ENCODE results near the gene RANBP3.
"Not testable (repeated sequence)": the region's sequence is repeated elsewhere in the genome, so short reads cannot be mapped to it uniquely, and the experiment has no call there.

Gene RANBP3

GRCh38 chr19:5895409-5895808 is 82.5 kb downstream of the RANBP3 start:
- Histone ChIP-seq H3K36me3 (ENCODE audit: control insufficient read depth in 1 of 2, insufficient read depth in 2 of 2, low read length in 2 of 2) (peaks cover 9 to 27% of the 10 kb centered on the region in 2 donors), H3K4me3 (ENCODE audit: low read depth in 1 of 2, low read length in 2 of 2) (no peak overlapping the region), H3K4me1 (ENCODE audit: control insufficient read depth in 1 of 2, insufficient read depth in 2 of 2, low read length in 2 of 2) (peaks cover 0 to 13% of the 10 kb centered on the region in 2 donors), H3K27ac (ENCODE audit: low read length) (no peak overlapping the region), H3K27me3 (ENCODE audit: low read depth, low read length) (peaks cover 6% of the 10 kb centered on the region), H3K9me3 (ENCODE audit: control insufficient read depth in 1 of 2, low read length in 2 of 2) (no peaks in the 10 kb centered on the region)

GRCh38 chr19:5894704-5895349 is 83.1 kb downstream of the RANBP3 start:
- H3K4me1 ChIP-seq (ENCODE audit: control insufficient read depth in 1 of 2, insufficient read depth in 2 of 2, low read length in 2 of 2), result peaks cover 0 to 13% of the 10 kb centered on the region in 2 donors
- no peak overlapping the region for H3K4me3 ChIP-seq (ENCODE audit: low read depth in 1 of 2, low read length in 2 of 2)
- H3K36me3 ChIP-seq (ENCODE audit: control insufficient read depth in 1 of 2, insufficient read depth in 2 of 2, low read length in 2 of 2), result peaks cover 9 to 27% of the 10 kb centered on the region in 2 donors
- H3K27ac ChIP-seq (ENCODE audit: low read length), result no peak overlapping the region
- no peaks in the 10 kb centered on the region for H3K9me3 ChIP-seq (ENCODE audit: control insufficient read depth in 1 of 2, low read length in 2 of 2)
- H3K27me3 ChIP-seq (ENCODE audit: low read depth, low read length), result peaks cover 6% of the 10 kb centered on the region

DNA sequence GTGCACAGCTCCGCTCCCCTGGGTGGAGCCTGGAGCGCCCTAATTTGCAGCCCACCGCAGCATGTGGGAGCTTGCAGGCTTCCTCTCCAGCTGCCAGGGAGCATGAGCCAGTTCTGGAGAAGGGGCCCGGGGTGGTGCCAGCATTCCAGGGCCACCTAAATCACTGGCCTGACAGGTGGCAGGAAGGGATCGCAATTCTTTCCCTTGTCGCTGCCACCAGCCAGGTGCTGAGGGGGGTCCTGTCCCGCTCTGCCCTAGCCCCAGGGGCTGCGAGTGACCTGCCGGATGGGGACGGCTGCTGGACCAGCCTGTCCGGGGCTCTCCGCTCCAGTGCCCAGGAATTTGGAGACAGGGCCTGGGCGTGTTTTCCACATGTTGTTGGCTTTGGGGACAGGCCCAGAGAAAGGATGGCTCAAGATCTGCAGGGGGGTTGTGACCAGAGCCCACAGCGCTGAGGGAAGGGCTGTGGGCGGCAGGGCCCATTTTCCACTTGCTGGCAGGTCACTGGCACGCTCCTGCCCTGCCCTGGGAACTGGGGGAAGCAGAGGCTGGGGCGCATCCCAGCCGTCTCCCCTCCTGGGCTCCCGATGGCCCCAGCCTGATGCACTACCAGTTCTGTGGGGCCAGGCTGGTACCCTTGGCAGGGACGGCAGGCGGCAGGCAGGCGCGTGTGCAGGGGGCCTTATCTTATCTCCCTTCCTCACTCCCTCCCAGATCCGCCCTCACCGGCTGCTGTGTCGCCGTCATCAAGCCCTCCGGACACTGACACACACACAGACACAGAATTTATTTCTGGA is 83.8 kb downstream of the RANBP3 start:
- no peak overlapping the region for H3K4me3 ChIP-seq (ENCODE audit: low read depth in 1 of 2, low read length in 2 of 2)
- H3K27ac ChIP-seq (ENCODE audit: low read length), result no peak overlapping the region
- H3K27me3 ChIP-seq (ENCODE audit: low read depth, low read length), result peaks cover 6% of the 10 kb centered on the region
- no peaks in the 10 kb centered on the region for H3K9me3 ChIP-seq (ENCODE audit: control insufficient read depth in 1 of 2, low read length in 2 of 2)
- peaks cover 9 to 27% of the 10 kb centered on the region in 2 donors for H3K36me3 ChIP-seq (ENCODE audit: control insufficient read depth in 1 of 2, insufficient read depth in 2 of 2, low read length in 2 of 2)
- peaks cover 0 to 18% of the 10 kb centered on the region in 2 donors for H3K4me1 ChIP-seq (ENCODE audit: control insufficient read depth in 1 of 2, insufficient read depth in 2 of 2, low read length in 2 of 2)

GRCh38 chr19:5893296-5893903 is 84.5 kb downstream of the RANBP3 start:
- peaks cover 9 to 27% of the 10 kb centered on the region in 2 donors for H3K36me3 ChIP-seq (ENCODE audit: control insufficient read depth in 1 of 2, insufficient read depth in 2 of 2, low read length in 2 of 2)
- H3K27me3 ChIP-seq (ENCODE audit: low read depth, low read length), result peaks cover 6% of the 10 kb centered on the region
- H3K4me3 ChIP-seq (ENCODE audit: low read depth in 1 of 2, low read length in 2 of 2), result no peak overlapping the region
- H3K4me1 ChIP-seq (ENCODE audit: control insufficient read depth in 1 of 2, insufficient read depth in 2 of 2, low read length in 2 of 2), result peaks cover 0 to 19% of the 10 kb centered on the region in 2 donors
- no peaks in the 10 kb centered on the region for H3K9me3 ChIP-seq (ENCODE audit: control insufficient read depth in 1 of 2, low read length in 2 of 2)
- no peak overlapping the region for H3K27ac ChIP-seq (ENCODE audit: low read length)

GRCh38 chr19:5892772-5893275 is 85.1 kb downstream of the RANBP3 start:
- H3K27me3 ChIP-seq (ENCODE audit: low read depth, low read length), result peaks cover 6% of the 10 kb centered on the region
- no peak overlapping the region for H3K27ac ChIP-seq (ENCODE audit: low read length)
- H3K36me3 ChIP-seq (ENCODE audit: control insufficient read depth in 1 of 2, insufficient read depth in 2 of 2, low read length in 2 of 2), result peaks cover 9 to 27% of the 10 kb centered on the region in 2 donors
- no peaks in the 10 kb centered on the region for H3K9me3 ChIP-seq (ENCODE audit: control insufficient read depth in 1 of 2, low read length in 2 of 2)
- H3K4me3 ChIP-seq (ENCODE audit: low read depth in 1 of 2, low read length in 2 of 2), result no peak overlapping the region
- H3K4me1 ChIP-seq (ENCODE audit: control insufficient read depth in 1 of 2, insufficient read depth in 2 of 2, low read length in 2 of 2), result peaks cover 0 to 19% of the 10 kb centered on the region in 2 donors

- no peak overlapping the region for H3K4me3 ChIP-seq (ENCODE audit: low read depth in 1 of 2, low read length in 2 of 2)
- no peak overlapping the region for H3K27ac ChIP-seq (ENCODE audit: low read length)
- no peaks in the 10 kb centered on the region for H3K9me3 ChIP-seq (ENCODE audit: control insufficient read depth in 1 of 2, low read length in 2 of 2)
- H3K36me3 ChIP-seq (ENCODE audit: control insufficient read depth in 1 of 2, insufficient read depth in 2 of 2, low read length in 2 of 2), result peaks cover 9 to 27% of the 10 kb centered on the region in 2 donors
- H3K27me3 ChIP-seq (ENCODE audit: low read depth, low read length), result peaks cover 6% of the 10 kb centered on the region
- H3K4me1 ChIP-seq (ENCODE audit: control insufficient read depth in 1 of 2, insufficient read depth in 2 of 2, low read length in 2 of 2), result peaks cover 0 to 19% of the 10 kb centered on the region in 2 donors
Measured at GRCh38 chr19:5891938-5892771, 85.8 kb downstream of the RANBP3 start.

GRCh38 chr19:5891572-5891937 is 86.4 kb downstream of the RANBP3 start:
- Histone ChIP-seq H3K9me3 (ENCODE audit: control insufficient read depth in 1 of 2, low read length in 2 of 2) (no peaks in the 10 kb centered on the region), H3K36me3 (ENCODE audit: control insufficient read depth in 1 of 2, insufficient read depth in 2 of 2, low read length in 2 of 2) (peaks cover 9 to 21% of the 10 kb centered on the region in 2 donors), H3K4me3 (ENCODE audit: low read depth in 1 of 2, low read length in 2 of 2) (no peak overlapping the region), H3K27ac (ENCODE audit: low read length) (no peak overlapping the region), H3K27me3 (ENCODE audit: low read depth, low read length) (peaks cover 6% of the 10 kb centered on the region), H3K4me1 (ENCODE audit: control insufficient read depth in 1 of 2, insufficient read depth in 2 of 2, low read length in 2 of 2) (peaks cover 0 to 19% of the 10 kb centered on the region in 2 donors)

- no peak overlapping the region for H3K4me3 ChIP-seq (ENCODE audit: low read depth in 1 of 2, low read length in 2 of 2)
- peaks cover 6% of the 10 kb centered on the region for H3K27me3 ChIP-seq (ENCODE audit: low read depth, low read length)
- peaks cover under 1 to 6% of the 10 kb centered on the region in 2 donors for H3K36me3 ChIP-seq (ENCODE audit: control insufficient read depth in 1 of 2, insufficient read depth in 2 of 2, low read length in 2 of 2)
- peak overlapping the region; percentile 23 for H3K27ac ChIP-seq (ENCODE audit: low read length)
- no peaks in the 10 kb centered on the region for H3K9me3 ChIP-seq (ENCODE audit: control insufficient read depth in 1 of 2, low read length in 2 of 2)
- peaks cover 0 to 16% of the 10 kb centered on the region in 2 donors for H3K4me1 ChIP-seq (ENCODE audit: control insufficient read depth in 1 of 2, insufficient read depth in 2 of 2, low read length in 2 of 2)
Measured at GRCh38 chr19:5890099-5890498, 87.8 kb downstream of the RANBP3 start.

DNA sequence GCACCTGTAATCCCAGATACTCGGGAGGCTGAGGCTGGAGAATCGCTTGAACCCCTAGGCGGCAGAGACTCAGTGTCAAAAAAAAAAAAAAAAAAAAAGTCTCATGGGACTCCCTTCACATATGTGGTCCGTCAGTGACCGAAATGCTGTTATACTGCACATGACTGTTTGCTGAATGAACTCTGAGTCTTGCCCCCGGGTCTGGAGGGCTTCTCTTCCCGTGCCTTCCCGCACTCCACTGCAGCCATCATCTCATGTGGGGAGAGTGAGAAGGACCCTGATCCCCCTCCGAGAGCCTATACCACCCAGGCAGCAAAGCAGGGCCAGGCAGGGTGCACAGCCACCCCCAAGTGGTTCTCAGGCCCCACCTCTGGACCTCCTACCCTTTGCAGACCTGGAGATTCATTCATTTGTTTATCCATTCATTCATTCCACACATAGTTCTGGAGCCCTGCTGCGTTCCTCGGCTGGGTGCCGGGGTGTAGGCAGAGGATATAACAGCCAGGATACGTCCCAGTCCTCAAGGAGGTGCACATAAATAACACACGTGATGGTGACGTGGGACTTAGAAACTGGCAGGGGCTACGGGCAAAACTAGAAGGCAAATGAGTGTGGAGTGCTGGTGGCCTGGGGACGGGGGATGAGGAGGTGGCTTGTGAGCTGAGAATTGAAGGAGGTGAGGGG is 88.5 kb downstream of the RANBP3 start:
- Histone ChIP-seq H3K36me3 (ENCODE audit: control insufficient read depth in 1 of 2, insufficient read depth in 2 of 2, low read length in 2 of 2) (no peaks in the 10 kb centered on the region), H3K9me3 (ENCODE audit: control insufficient read depth in 1 of 2, low read length in 2 of 2) (no peaks in the 10 kb centered on the region), H3K27ac (ENCODE audit: low read length) (peak overlapping the region; percentile 23), H3K4me3 (ENCODE audit: low read depth in 1 of 2, low read length in 2 of 2) (no peak overlapping the region), H3K4me1 (ENCODE audit: control insufficient read depth in 1 of 2, insufficient read depth in 2 of 2, low read length in 2 of 2) (peaks cover 0 to 16% of the 10 kb centered on the region in 2 donors), H3K27me3 (ENCODE audit: low read depth, low read length) (peaks cover 6% of the 10 kb centered on the region)

GRCh38 chr19:5884065-5884811 is 93.7 kb downstream of the RANBP3 start:
- not testable (repeated sequence) for H3K9me3 ChIP-seq (ENCODE audit: control insufficient read depth in 1 of 2, low read length in 2 of 2); H3K27me3 ChIP-seq (ENCODE audit: low read depth, low read length); H3K36me3 ChIP-seq (ENCODE audit: control insufficient read depth in 1 of 2, insufficient read depth in 2 of 2, low read length in 2 of 2); H3K4me3 ChIP-seq (ENCODE audit: low read depth in 1 of 2, low read length in 2 of 2); H3K27ac ChIP-seq (ENCODE audit: low read length)
- peaks cover 3 to 21% of the 10 kb centered on the region in 2 donors for H3K4me1 ChIP-seq (ENCODE audit: control insufficient read depth in 1 of 2, insufficient read depth in 2 of 2, low read length in 2 of 2)

All from muscle layer of duodenum (tissue), 2 donors.